Choroid plexus epithelial cell (primary cell): ENCODE measurements around the gene SPATS2.
A peak's percentile ranks its signal among the peaks of the same experiment; 100 is the strongest.
"Not testable (repeated sequence)": the region's sequence is repeated elsewhere in the genome, so short reads cannot be mapped to it uniquely, and the experiment has no call there.

Source experiments
- DNase-seq: peaks from one replicate; pipeline ENCODE4 v3.0.0-alpha.2; 2010; ENCODE audit warnings: low read depth
- H3K4me3 ChIP-seq: 2 replicates; pipeline ENCODE4 v1.5.1; 2011; ENCODE audit warnings: low read depth, mild to moderate bottlenecking, control low read depth, low read length, moderate library complexity
- CTCF ChIP-seq: conservative IDR thresholded peaks from 2 replicates; pipeline ENCODE4 v1.5.1; 2011; ENCODE audit warnings: low read depth, mild to moderate bottlenecking, control low read depth, inconsistent platforms, low read length, moderate library complexity

The SPATS2 gene

GRCh38 chr12:49496417-49497360 lies 129.4 kb downstream of the SPATS2 start:
- DNase-seq, result no peak
- no peak overlapping the region for H3K4me3 ChIP-seq
- no peak for TF ChIP-seq CTCF

GRCh38 chr12:49501895-49502294 lies 134.6 kb downstream of the SPATS2 start:
- DNase-seq, result no peak
- H3K4me3 ChIP-seq, result no peak overlapping the region
- no peak for TF ChIP-seq CTCF

- DNase-seq, result no peak
Measured at GRCh38 chr12:49502590-49502989, 135.3 kb downstream of the SPATS2 start.

GRCh38 chr12:49503674-49504180 lies 136.5 kb downstream of the SPATS2 start:
- no peak overlapping the region for H3K4me3 ChIP-seq
- peak; percentile 75 for DNase-seq
- no peak for TF ChIP-seq CTCF

More at GRCh38 chr12:49502590-49502989, 135.3 kb downstream of the SPATS2 start:
- H3K4me3 ChIP-seq, result no peak overlapping the region
- TF ChIP-seq CTCF, result no peak

- no peak for TF ChIP-seq CTCF
- peak; percentile 43 for DNase-seq
- H3K4me3 ChIP-seq, result no peak overlapping the region
Measured at GRCh38 chr12:49505672-49506071, 138.4 kb downstream of the SPATS2 start.

- peak; percentile 94 for DNase-seq
- H3K4me3 ChIP-seq, result no peak overlapping the region
- TF ChIP-seq CTCF, result no peak
Measured at GRCh38 chr12:49507139-49507538, 139.9 kb downstream of the SPATS2 start.

GRCh38 chr12:49509681-49510080 lies 142.4 kb downstream of the SPATS2 start:
- not testable (repeated sequence) for DNase-seq, H3K4me3 ChIP-seq
